Peyer's patch (tissue), 4 donors: ENCODE data around the gene CABP4.

Experiments used
- CTCF ChIP-seq, 6 experiments: fragments of 450-650 bp in 4 of 6; fragments of 200-600 bp in 2 of 6; sonication (generic) in 1 of 6; IDR thresholded peaks; one replicate each; pipeline ENCODE4 v1.5.1; 2017 to 2019; ENCODE audit warnings: antibody characterized with exemption in 6 of 6, mild to moderate bottlenecking in 3 of 6, moderate library complexity in 1 of 6
- POLR2A ChIP-seq, 2 donors: fragments of 450-650 bp; IDR thresholded peaks; one replicate each; pipeline ENCODE4 v1.5.1; 2017; ENCODE audit warnings: antibody characterized with exemption in 2 of 2, mild to moderate bottlenecking in 2 of 2, moderate library complexity in 2 of 2

DNA sequence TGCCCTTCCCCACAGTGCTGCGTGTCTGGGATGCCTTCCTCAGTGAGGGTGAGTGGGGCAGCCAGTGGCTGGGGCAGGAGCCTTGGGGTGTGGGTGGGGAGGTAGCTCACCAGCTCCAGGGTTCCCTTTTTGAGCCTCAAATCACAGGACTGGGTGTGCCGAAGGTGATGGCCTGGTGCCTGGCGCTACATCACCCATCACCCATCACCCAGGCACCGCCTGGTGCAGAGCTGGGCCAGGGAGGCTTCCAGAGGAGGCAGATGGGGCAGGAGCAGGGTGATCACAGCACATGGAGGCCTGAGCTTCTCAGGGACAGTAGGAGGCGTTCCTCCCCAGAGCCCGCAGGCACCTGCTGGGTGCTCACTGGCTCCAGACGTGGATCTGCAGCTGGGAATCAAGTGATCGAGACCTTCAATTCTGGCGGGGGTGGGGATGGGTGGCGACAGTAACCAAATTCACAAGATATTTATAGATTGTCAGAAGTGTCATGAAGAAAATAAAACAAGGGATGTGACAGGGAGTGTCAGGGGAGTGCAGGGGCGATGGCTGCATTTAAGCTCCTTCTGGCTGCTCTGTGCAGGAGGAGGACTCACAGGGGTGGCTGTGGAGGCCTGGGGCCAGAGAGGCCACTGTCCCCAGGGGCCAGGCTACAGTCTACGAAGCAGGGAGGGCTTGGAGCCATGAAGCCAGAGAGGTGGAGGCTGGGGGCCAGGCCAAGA is 48.0 kb upstream of the CABP4 start:
- TF ChIP-seq CTCF (IDR thresholded peaks at IDR 0.05) (no peak), POLR2A (IDR thresholded peaks at IDR 0.05) (no peak)
